ENCODE results near the gene CEP120.

DNA sequence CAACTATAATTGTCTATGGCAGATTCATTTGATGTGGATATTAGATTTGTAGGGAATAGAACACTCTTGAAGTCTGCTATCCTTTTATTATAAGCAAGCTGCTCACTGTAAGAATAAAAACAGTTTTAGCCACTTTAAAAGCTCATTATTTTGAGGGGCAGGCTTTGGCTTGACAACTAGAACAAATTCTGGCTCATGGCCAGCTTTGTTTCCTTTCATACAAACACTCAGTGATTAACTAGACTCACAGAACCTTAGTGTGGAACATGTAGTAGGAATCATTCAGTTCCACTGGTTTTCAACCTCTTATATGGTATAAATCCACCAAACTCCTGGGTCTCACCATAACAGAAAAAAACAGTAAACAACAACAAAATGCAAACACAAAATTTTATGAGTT lies 27.4 kb upstream of the CEP120 start:
- TF ChIP-seq CTCF (IDR thresholded peaks at IDR 0.05), result no peak
- no peak for TF ChIP-seq POLR2A (IDR thresholded peaks at IDR 0.05)
- no peak for TF ChIP-seq EP300 (IDR thresholded peaks at IDR 0.05)
